Ovary (tissue), 3 donors: Measurements from ENCODE around the gene EXD3.

Source experiments
- CTCF ChIP-seq, 3 donors: fragments of 450-650 bp in 2 of 3; fragments of 200-600 bp in 1 of 3; IDR thresholded peaks; one replicate each; pipeline versions ENCODE4 v1.5.1 to v1.8.0; 2016 to 2022; ENCODE audit warnings: antibody characterized with exemption in 3 of 3, mild to moderate bottlenecking in 1 of 3
- EP300 ChIP-seq: sonication (generic); formaldehyde crosslinking; IDR thresholded peaks from one replicate; pipeline ENCODE4 v1.6.1; 2017; ENCODE audit warnings: antibody characterized with exemption
- POLR2A ChIP-seq: fragments of 450-650 bp; IDR thresholded peaks from one replicate; pipeline ENCODE4 v1.6.1; 2017; ENCODE audit warnings: antibody characterized with exemption, mild to moderate bottlenecking, moderate library complexity
- donor health status: DM: no; HTN: no; CAD: no.

DNA sequence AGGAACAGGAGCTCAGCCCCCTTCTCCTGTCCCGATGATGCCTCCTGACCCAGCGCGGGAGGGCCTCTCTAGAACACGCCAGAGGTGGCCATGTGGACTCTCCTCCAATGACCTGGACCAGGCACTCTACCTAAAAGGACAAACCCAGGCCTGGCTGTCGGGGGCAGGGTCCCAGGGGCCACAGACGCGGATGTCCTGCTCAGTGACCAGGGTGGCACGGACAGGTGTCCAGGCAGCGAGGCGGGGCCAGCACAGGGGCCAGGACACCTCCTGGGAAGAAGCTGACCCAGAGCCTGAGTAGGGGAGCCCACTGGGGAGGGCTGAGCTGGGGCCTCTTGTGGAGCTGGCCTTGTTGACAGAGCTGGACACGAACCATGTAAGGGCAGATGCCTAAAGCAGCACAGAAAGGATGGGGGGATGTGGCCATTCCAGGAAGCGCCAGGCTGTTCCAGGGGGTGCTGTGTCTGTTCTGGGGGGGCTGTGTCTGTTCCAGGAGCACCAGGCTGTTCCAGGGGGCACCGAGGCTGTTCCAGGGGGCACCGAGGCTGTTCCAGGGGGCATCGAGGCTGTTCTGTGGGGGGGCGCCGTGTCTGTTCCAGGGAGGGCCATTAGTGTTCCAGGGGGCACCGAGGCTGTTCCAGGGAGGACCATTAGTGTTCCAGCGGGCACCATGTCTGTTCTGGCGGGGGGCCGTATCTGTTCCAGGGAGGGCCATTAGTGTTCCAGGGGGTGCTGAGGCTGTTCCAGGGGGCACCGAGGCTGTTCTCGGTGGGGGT is 30.5 kb downstream of the EXD3 start:
- TF ChIP-seq CTCF (IDR thresholded peaks at IDR 0.05) (no peak), EP300 (no peak), POLR2A (no peak)
